ENCODE measurements around the gene KIAA0930. TPM values are rescaled to one million over a fixed set of nuclear protein-coding genes. Genes with fewer than 3 reads are reported as not detected.

Gene KIAA0930
- polyA plus RNA-seq, 1 of the 3 experiments (the other 2 are of a cell fraction) = 80.8 TPM

GRCh38 chr22:45196308-45196707 lies 44.4 kb downstream of the KIAA0930 start:
- POLR2A ChIA-PET = no interaction called here
- 0 out of 2 replicates have a peak, but pooled peaks cover 6% of the 10 kb centered on the region for H4K20me1 ChIP-seq (ENCODE audit: insufficient read depth)
- peaks cover 5 to 49% of the 10 kb centered on the region in 2 experiments for H3K36me3 ChIP-seq (replicated peaks in 1 of 2; ENCODE audit: control insufficient read depth in 1 of 2, insufficient read depth in 2 of 2, low read length in 1 of 2)
- no peak for DNase-seq
- H3K9ac ChIP-seq = no peak overlapping the region
- no peaks in the 10 kb centered on the region; a peak in 1 of 4 replicates for H3K4me1 ChIP-seq (ENCODE audit: control insufficient read depth in 1 of 2, insufficient read depth in 2 of 2, low read depth in 1 of 2, low read length in 1 of 2)
- 94% methylated on average over 14 of the region's 16 CpGs for WGBS (ENCODE audit: low lambda C conversion rate)
- H3F3A ChIP-seq (replicated peaks; ENCODE audit: insufficient read depth) = no peaks in the 10 kb centered on the region
- no peak overlapping the region for H3K4me3 ChIP-seq (ENCODE audit: low read depth in 2 of 2, low read length in 1 of 2)
- no peak overlapping the region for H3K4me2 ChIP-seq
- H3K27me3 ChIP-seq (ENCODE audit: insufficient read depth) = no peaks in the 10 kb centered on the region
- CTCF ChIA-PET = interaction anchor here (3.2 kb wide), 1 partner anchor 13 kb away, joined by 13 read pairs; no protein-coding TSS in a partner anchor
- TF ChIP-seq PBX3 (IDR thresholded peaks at IDR 0.05) (no peak), CTCF (IDR thresholded peaks at IDR 0.05) (no peak), RCOR1 (IDR thresholded peaks at IDR 0.05; ENCODE audit: low read length) (no peak), GABPA (IDR thresholded peaks at IDR 0.05; ENCODE audit: low read depth) (no peak), ELF1 (IDR thresholded peaks at IDR 0.05) (no peak), SIN3A (IDR thresholded peaks at IDR 0.05; ENCODE audit: borderline replicate concordance, low read depth, low read length) (no peak), RAD21 (IDR thresholded peaks at IDR 0.05; ENCODE audit: low read length) (no peak), EP300 (IDR thresholded peaks at IDR 0.05; ENCODE audit: borderline replicate concordance in 1 of 2, low read depth in 1 of 2, low read length in 1 of 2) (no peak), FOXM1 (IDR thresholded peaks at IDR 0.05; ENCODE audit: low read depth) (no peak), GATA2 (CRISPR knock-in tag; IDR thresholded peaks at IDR 0.05) (no peak), SMC3 (IDR thresholded peaks at IDR 0.05; ENCODE audit: low read depth, low read length) (no peak), TAF1 (IDR thresholded peaks at IDR 0.05; ENCODE audit: borderline replicate concordance, low read depth, low read length) (no peak), RXRA (IDR thresholded peaks at IDR 0.05; ENCODE audit: borderline replicate concordance, low read depth) (no peak)
- no peaks in the 10 kb centered on the region for H3K9me3 ChIP-seq
- no peak overlapping the region for H3K27ac ChIP-seq (ENCODE audit: low read depth in 2 of 2, low read length in 1 of 2)
- no peaks in the 10 kb centered on the region for H3K79me2 ChIP-seq (ENCODE audit: insufficient read depth)
- H3K9me2 ChIP-seq = no peaks in the 10 kb centered on the region
- no peak overlapping the region for H2AFZ ChIP-seq (ENCODE audit: low read depth)

GRCh38 chr22:45195616-45196015 lies 45.1 kb downstream of the KIAA0930 start:
- H3K4me3 ChIP-seq (ENCODE audit: low read depth in 2 of 2, low read length in 1 of 2) = no peak overlapping the region
- no peaks in the 10 kb centered on the region for H3K79me2 ChIP-seq (ENCODE audit: insufficient read depth)
- H3K27ac ChIP-seq (ENCODE audit: low read depth in 2 of 2, low read length in 1 of 2) = no peak overlapping the region
- no peak for TF ChIP-seq IRF3 (IDR thresholded peaks at IDR 0.05; ENCODE audit: low read depth, low read length)
- TF ChIP-seq SIN3A (IDR thresholded peaks at IDR 0.05; ENCODE audit: borderline replicate concordance, low read depth, low read length) = no peak
- TF ChIP-seq POLR2AphosphoS5 (IDR thresholded peaks at IDR 0.05; ENCODE audit: low read depth, low read length) = no peak
- TF ChIP-seq NRF1 (IDR thresholded peaks at IDR 0.05; ENCODE audit: low read depth, low read length) = no peak
- no peak for TF ChIP-seq SMC3 (IDR thresholded peaks at IDR 0.05; ENCODE audit: low read depth, low read length)
- no peak for TF ChIP-seq REST (IDR thresholded peaks at IDR 0.05; ENCODE audit: low read depth, low read length)
- no peak for TF ChIP-seq TEAD4 (IDR thresholded peaks at IDR 0.05; ENCODE audit: borderline replicate concordance, insufficient read depth)
- no peak for TF ChIP-seq TAF1 (IDR thresholded peaks at IDR 0.05; ENCODE audit: borderline replicate concordance, low read depth, low read length)
- TF ChIP-seq TCF12 (IDR thresholded peaks at IDR 0.05) = no peak
- no peak for TF ChIP-seq RCOR1 (IDR thresholded peaks at IDR 0.05; ENCODE audit: low read length)
- TF ChIP-seq USF2 (IDR thresholded peaks at IDR 0.05; ENCODE audit: borderline replicate concordance, low read depth, low read length) = no peak
- CTCF ChIA-PET = interaction anchor here (0.9 to 3.2 kb wide), 2 partner anchors 10 to 13 kb away, joined by 3 to 13 read pairs; no protein-coding TSS in a partner anchor
- no peak overlapping the region for H3K4me2 ChIP-seq
- no peak for DNase-seq
- WGBS (ENCODE audit: low lambda C conversion rate) = 98% methylated on average over 6 of the region's 7 CpGs
- POLR2A ChIA-PET = no interaction called here
- H3K4me1 ChIP-seq (ENCODE audit: control insufficient read depth in 1 of 2, insufficient read depth in 2 of 2, low read depth in 1 of 2, low read length in 1 of 2) = no peaks in the 10 kb centered on the region; a peak in 1 of 4 replicates
- H3K36me3 ChIP-seq (replicated peaks in 1 of 2; ENCODE audit: control insufficient read depth in 1 of 2, insufficient read depth in 2 of 2, low read length in 1 of 2) = peaks cover 5 to 46% of the 10 kb centered on the region in 2 experiments
- H2AFZ ChIP-seq (ENCODE audit: low read depth) = no peak overlapping the region
- no peaks in the 10 kb centered on the region for H3K9me3 ChIP-seq
- 0 out of 2 replicates have a peak, but pooled peaks cover under 1% of the 10 kb centered on the region for H4K20me1 ChIP-seq (ENCODE audit: insufficient read depth)
- H3K9ac ChIP-seq = no peak overlapping the region
- no peaks in the 10 kb centered on the region for H3K9me2 ChIP-seq
- no peaks in the 10 kb centered on the region for H3F3A ChIP-seq (replicated peaks; ENCODE audit: insufficient read depth)
- no peaks in the 10 kb centered on the region for H3K27me3 ChIP-seq (ENCODE audit: insufficient read depth)
